Right lobe of liver (tissue), 6 donors: Measurements from ENCODE around the gene SGO2. TPM values are rescaled to one million over a fixed set of nuclear protein-coding genes. Genes with fewer than 3 reads are reported as not detected.

ENCODE experiments used
- ATAC-seq, 4 donors: fragments of 200-7000 bp; cut with Tn5 transposase; one replicate each; pipeline ENCODE4 v1.9.1; 2020; ENCODE audit warnings: mild to moderate bottlenecking in 4 of 4, moderate library complexity in 4 of 4
- DNase-seq, 3 donors: peaks; one replicate each; pipeline ENCODE4 v3.0.0-alpha.2; 2020
- H3K27ac ChIP-seq, 3 donors: fragments of 200-600 bp; one replicate each; pipeline ENCODE4 v1.8.0; 2022
- H3K27me3 ChIP-seq, 2 donors: fragments of 200-600 bp; one replicate each; pipeline ENCODE4 v1.8.0; 2022
- H3K36me3 ChIP-seq, 4 donors: fragments of 200-600 bp; sonication (generic) in 1 of 4; one replicate each; pipeline versions ENCODE4 v1.5.1 to v1.8.0; 2017 to 2022; ENCODE audit warnings: control low read depth in 1 of 4
- H3K4me1 ChIP-seq, 4 donors: fragments of 200-600 bp; sonication (generic) in 1 of 4; one replicate each; pipeline versions ENCODE4 v1.5.1 to v1.8.0; 2017 to 2022; ENCODE audit warnings: control low read depth in 1 of 4
- H3K4me3 ChIP-seq, 3 donors: fragments of 200-600 bp; one replicate each; pipeline ENCODE4 v1.8.0; 2022
- H3K9me3 ChIP-seq, 4 donors: fragments of 200-600 bp; sonication (generic) in 1 of 4; one replicate each; pipeline versions ENCODE4 v1.5.1 to v1.8.0; 2017 to 2022; ENCODE audit warnings: control low read depth in 1 of 4
- CTCF ChIP-seq, 4 donors: fragments of 200-600 bp in 3 of 4; fragments of 450-650 bp in 1 of 4; IDR thresholded peaks; one replicate each; pipeline versions ENCODE4 v1.5.1 to v1.8.0; 2016 to 2022; ENCODE audit warnings: antibody characterized with exemption in 4 of 4, mild to moderate bottlenecking in 2 of 4
- POLR2A ChIP-seq: fragments of 450-650 bp; IDR thresholded peaks from one replicate; pipeline ENCODE4 v1.6.1; 2017; ENCODE audit warnings: antibody characterized with exemption, mild to moderate bottlenecking
- WGBS: methylation state at CpG from one replicate; pipeline ENCODE4 v1.1.6; 2018; ENCODE audit warnings: low coverage, low lambda C conversion rate; ENCODE audit not compliant: insufficient coverage; ENCODE audit errors: missing lambda C conversion rate; 5-methylcytosine and 5-hydroxymethylcytosine counted together
- intact Hi-C, 2 donors: fragments of 100-400 bp; cut with DNase I; formaldehyde crosslinking; loops; one replicate each; pipeline versions ENCODE4 v1.11.2 to v1.14.1; 2022
- total RNA-seq, 6 experiments: library from RNA; depleted of rRNA in 2 of 6; stranded (reverse); fragments of >200 nt in 2 of 6; fragmentation: NEBNext Ultra II Directional in 3 of 6; extraction: Animal tissue kit (Norgen Biotek cat#: 25700) in 3 of 6; gene quantifications; one replicate each; pipeline versions ENCODE4 v1.1.0 to v1.2.4, GENCODE V29; 2016 to 2023
- donor health status: DM: no; HTN: yes; CAD: no.
- donor health status: DM: no; HTN: no; CAD: no.
- donor health status: DM: no; HTN: no; CAD: no.
- donor health status: DM: no; HTN: yes; CAD: no.
- donor health status: DM: no; HTN: yes; CAD: no.

SGO2 gene
- total RNA-seq, 6 experiments from 2014 or later, result 0.37 to 1.8 (median 0.92) TPM

GRCh38 chr2:200600549-200601225 lies 74.7 kb downstream of the SGO2 start:
- WGBS, result 74% methylated on average over 7 of the region's 7 CpGs
- intact Hi-C loops, result no loop called here
- no peak overlapping the region for H3K4me3 ChIP-seq
- no peak for ATAC-seq
- no peak for TF ChIP-seq POLR2A
- no peak for TF ChIP-seq CTCF (IDR thresholded peaks at IDR 0.05)
- no peak for DNase-seq
- peaks cover 0 to 24% (median 6%) of the 10 kb centered on the region in 4 donors for H3K4me1 ChIP-seq
- peaks cover 0 to 97% (median 54%) of the 10 kb centered on the region in 4 donors for H3K36me3 ChIP-seq
- H3K27ac ChIP-seq, result no peak overlapping the region
- no peaks in the 10 kb centered on the region for H3K27me3 ChIP-seq
- H3K9me3 ChIP-seq, result no peaks in the 10 kb centered on the region

GRCh38 chr2:200602584-200602983 lies 76.6 kb downstream of the SGO2 start:
- 95% methylated on average over 2 of the region's 4 CpGs for WGBS

GRCh38 chr2:200603972-200604371 lies 78.0 kb downstream of the SGO2 start:
- WGBS, result 73% methylated on average over 3 of the region's 3 CpGs
- Histone ChIP-seq H3K9me3 (no peaks in the 10 kb centered on the region), H3K4me1 (peaks cover 0 to 9% (median 0%) of the 10 kb centered on the region in 4 donors), H3K4me3 (no peak overlapping the region), H3K36me3 (peaks cover 0 to 99% (median 50%) of the 10 kb centered on the region in 4 donors), H3K27me3 (no peaks in the 10 kb centered on the region), H3K27ac (no peak overlapping the region)
- TF ChIP-seq POLR2A (no peak), CTCF (IDR thresholded peaks at IDR 0.05) (no peak)
- DNase-seq (no peak), ATAC-seq (peak in 3 of 4 donors; percentile 23 to 86 (median 28))
- intact Hi-C loops, result no loop called here

More at GRCh38 chr2:200602584-200602983, 76.6 kb downstream of the SGO2 start:
- ATAC-seq (peak; percentile 11 to 40 (median 22)), DNase-seq (no peak)
- Histone ChIP-seq H3K36me3 (peaks cover 0 to 97% (median 53%) of the 10 kb centered on the region in 4 donors), H3K9me3 (no peaks in the 10 kb centered on the region), H3K4me3 (no peak overlapping the region), H3K27ac (no peak overlapping the region), H3K4me1 (peaks cover 0 to 11% (median under 1%) of the 10 kb centered on the region in 4 donors), H3K27me3 (no peaks in the 10 kb centered on the region)
- intact Hi-C loops, result no loop called here
- TF ChIP-seq CTCF (IDR thresholded peaks at IDR 0.05) (no peak), POLR2A (no peak)

GRCh38 chr2:200604571-200605255 lies 78.7 kb downstream of the SGO2 start:
- intact Hi-C loops, result no loop called here
- Histone ChIP-seq H3K27me3 (no peaks in the 10 kb centered on the region), H3K27ac (no peak overlapping the region), H3K9me3 (no peaks in the 10 kb centered on the region), H3K36me3 (peaks cover 0 to 99% (median 49%) of the 10 kb centered on the region in 4 donors), H3K4me3 (no peak overlapping the region), H3K4me1 (peaks cover 0 to 2% (median 0%) of the 10 kb centered on the region in 4 donors)
- WGBS, result 59% methylated on average over 5 of the region's 5 CpGs
- DNase-seq (no peak), ATAC-seq (no peak)
- TF ChIP-seq CTCF (IDR thresholded peaks at IDR 0.05) (no peak), POLR2A (no peak)
